Activated naive CD4-positive, alpha-beta T cell treated with anti-CD3 and anti-CD28 coated beads, Interleukin-2, amount 50 U/mL, for 16 hours (primary cell): ENCODE measurements around the gene MAEA.

Source experiments
- DNase-seq: peaks from one replicate; pipeline ENCODE4 v3.0.0-alpha.2; 2020

Gene MAEA

GRCh38 chr4:1289207-1290164, at the start of gene MAEA:
Gene MAEA (plus strand): TSS chr4:1289891. CDS start chr4:1289914, 23 bp downstream.
- peak; percentile 98 for DNase-seq

- no peak for DNase-seq
These were observed 49.8 kb upstream of the MAEA start for GRCh38 chr4:1239950-1240307.

DNA sequence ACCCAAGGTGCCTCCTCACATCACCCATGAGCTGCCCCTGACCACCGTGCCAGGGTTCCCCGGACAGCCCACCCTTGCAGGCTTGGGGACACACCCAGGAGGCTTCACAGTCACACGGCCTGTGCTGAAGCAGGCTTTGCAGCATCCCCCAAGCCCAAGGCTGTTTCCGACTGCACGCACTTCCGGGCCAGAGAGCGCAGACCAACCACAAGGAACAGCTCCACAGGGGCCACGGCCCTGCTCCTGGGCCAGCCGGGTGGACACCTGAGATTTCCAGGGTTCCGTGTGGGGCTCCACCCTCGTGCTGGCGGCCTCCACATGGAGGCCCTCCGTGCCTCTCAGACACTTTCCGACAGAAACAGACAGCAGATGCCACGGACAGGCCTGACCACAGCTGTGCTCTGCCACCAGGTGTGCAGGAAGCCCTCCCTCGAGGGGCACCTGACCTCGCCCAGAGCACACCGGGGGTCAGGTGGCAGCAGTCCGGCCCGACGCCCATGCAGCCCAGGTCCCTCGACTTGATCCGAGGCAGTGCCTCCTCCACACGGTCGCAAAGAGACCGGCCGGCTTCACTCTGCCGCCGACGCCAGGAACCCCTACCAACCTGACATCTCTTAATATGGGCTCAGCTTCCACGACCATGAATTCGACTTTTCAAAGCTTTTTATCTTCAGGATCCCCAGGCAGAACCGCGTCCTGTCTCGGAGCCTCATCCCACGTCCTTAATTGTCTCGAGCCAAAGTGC, 48.8 kb upstream of the MAEA start:
- DNase-seq, result no peak

DNA sequence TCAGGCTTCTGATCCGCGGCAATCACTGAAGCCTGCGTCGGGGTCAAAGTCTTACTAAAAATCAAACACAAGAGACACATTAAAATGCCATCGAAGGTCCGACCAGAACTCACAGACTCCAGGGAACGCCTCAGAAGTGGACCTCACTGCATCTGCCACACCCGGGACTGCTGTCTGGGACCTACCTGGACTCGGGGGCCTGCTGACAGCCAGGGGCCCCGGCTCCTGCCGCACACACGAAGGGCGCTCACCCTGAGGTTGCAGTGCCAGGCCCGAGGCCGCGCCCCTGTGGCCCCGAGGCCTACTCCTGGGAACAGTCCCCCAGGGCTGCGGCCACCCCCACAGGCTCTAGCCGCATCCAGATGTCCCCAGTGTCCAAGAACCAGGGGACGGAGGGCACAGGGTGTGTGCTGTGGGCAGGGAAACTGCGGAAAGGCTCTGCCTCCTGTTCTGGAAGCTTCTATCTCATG, 48.2 kb upstream of the MAEA start:
- no peak for DNase-seq

DNA sequence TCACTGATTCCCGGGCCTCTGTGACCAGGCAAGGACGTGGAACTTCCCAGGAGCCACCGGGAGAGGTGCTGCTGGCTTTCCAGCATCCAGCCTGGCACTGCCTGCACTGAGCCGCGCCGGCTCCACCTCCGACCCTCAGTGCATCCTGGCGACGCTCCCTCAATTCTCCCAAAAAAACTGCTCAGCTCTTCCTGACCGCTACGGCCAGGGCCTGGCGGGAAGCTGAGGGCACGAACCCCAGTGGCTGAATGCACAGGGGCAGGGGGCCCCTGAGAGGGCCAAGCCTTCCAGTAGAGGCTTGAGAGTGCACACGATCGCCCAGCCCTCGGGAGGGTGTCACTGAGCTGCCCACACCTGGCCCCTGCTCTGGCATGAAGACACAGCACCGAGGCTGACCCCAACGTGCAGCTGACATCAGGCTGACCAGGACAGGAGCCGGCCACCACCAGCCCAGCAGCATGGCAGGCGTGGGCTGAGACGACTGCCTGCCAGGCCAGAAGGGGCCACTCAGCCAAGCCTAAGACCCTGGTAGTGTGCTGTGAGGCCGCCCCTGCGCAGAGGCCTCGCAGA, 47.7 kb upstream of the MAEA start:
- DNase-seq, result no peak

GRCh38 chr4:1242506-1243450, 46.9 kb upstream of the MAEA start:
- no peak for DNase-seq

DNA sequence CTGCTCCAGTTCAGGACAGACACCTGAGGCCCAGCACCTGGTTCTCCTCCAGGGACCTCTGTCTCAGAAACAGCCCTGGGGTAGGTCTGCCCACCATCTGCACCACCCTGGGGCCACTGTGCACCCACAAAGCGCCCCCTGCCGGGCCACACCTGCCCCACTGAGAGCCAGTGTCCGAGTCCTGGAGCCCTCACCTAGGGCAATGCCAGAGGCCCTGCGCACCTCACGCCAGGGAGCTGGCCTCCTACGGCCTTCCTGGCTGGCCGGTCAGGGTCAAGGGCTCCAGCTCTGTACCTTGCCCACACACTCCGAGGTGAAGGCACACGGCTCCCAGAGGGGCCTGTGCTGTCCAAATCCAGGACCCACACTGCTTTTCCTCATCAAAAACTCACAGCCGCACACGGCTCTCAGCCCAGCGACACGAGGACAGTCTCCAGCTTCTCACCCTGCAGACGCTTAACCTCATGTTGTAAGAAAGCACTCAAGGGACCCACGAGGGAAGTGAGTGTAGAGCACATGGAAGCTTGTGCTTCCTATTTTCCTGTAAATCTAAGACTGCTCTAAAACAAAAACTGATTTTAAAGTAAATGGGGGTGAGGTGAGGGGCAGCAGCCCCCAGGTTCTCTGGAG, 46.1 kb upstream of the MAEA start:
- DNase-seq, result no peak

DNA sequence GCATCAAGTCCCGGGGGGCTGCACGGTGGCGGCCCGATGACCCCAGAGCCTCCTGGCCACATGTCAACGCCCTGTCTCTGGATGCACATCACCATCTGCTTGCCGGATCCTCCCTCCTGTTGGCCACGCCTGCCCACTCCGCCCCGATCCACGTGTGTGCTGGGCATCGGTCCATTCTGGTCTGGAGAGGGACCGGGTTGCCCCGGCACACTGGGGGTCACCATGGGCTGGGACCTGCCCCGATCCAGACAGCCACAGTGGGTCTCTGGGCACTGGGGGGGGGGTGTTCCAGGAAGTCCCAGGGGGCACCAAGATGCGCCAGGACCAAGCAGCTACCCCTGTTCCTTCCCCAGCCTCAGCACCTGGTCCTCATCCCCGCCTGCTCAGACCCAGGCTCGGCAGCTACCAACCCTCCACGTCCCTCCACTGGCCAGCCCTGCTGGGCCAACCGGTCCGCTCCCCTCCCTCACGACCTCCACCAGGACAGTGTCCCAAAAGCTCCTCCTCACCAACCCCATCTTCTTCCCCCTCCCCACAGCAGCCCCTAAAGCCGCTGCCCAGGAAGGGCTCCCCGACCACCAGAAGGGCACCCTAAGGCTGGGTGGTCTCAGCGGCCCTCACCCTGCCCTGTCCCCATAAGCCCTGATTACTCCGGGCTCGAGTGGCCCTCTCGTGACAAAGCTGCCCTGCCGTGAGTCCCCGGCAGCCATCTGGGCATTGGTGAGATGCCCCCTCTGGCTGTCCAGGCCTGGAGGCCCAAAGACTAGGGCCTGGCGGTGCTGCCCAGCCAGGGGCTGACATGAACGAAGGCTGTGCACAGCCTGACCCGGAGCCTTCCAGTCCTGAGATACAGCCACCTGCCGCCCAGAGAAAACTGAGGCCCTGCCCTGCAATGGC, 45.4 kb upstream of the MAEA start:
- no peak for DNase-seq

DNA sequence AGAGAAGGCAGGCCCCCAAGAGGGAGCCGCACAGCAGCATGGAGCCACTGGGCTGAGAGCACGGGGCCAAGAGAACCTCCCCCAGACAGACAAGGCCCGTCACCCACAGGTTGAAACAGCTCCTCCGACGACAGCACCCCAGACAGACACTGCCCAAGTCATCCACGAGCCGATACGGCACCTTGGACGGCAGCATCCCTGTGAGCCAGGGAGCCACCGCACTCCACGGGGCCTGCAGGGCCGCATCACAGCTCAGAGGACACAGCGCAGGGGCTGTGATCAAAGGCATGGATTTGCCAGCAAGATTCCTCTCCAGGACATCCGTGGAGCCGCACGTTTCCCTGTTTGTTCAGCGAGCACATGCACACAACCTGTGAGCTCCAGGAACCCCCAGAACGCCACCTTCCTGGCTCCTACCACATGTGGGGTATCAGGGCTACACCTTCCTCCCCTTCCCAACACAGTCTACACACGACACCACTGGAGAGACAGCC, 44.7 kb upstream of the MAEA start:
- DNase-seq, result no peak

DNA sequence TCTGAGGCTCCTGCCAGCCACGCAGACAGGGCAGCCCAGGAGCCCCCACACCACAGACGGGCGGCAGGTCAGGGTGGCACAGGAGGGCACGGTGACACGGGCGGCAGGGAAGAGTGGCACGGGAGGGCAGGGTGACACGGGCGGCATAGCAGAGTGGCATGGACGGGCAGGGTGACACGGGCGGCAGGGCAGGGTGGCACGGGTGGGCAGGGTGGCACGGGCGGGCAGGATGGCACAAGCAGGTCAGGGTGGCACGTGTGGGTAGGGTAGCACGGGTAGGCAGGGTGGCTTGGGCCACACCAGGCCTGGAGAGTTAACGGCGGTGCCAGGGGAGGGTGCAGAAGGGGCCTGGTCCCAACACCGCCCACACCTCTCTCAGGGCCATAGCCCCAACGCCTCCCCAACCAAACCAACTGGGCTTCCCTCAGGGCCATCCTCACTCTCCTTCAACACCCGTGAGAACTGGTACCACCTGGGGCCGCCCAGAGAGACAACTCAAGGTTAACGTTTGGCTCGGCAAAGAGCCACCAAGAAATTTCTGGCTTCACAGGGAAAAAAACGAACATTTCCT, 44.1 kb upstream of the MAEA start:
- no peak for DNase-seq

- DNase-seq, result no peak
These were observed 43.4 kb upstream of the MAEA start for GRCh38 chr4:1246111-1246881.

DNA sequence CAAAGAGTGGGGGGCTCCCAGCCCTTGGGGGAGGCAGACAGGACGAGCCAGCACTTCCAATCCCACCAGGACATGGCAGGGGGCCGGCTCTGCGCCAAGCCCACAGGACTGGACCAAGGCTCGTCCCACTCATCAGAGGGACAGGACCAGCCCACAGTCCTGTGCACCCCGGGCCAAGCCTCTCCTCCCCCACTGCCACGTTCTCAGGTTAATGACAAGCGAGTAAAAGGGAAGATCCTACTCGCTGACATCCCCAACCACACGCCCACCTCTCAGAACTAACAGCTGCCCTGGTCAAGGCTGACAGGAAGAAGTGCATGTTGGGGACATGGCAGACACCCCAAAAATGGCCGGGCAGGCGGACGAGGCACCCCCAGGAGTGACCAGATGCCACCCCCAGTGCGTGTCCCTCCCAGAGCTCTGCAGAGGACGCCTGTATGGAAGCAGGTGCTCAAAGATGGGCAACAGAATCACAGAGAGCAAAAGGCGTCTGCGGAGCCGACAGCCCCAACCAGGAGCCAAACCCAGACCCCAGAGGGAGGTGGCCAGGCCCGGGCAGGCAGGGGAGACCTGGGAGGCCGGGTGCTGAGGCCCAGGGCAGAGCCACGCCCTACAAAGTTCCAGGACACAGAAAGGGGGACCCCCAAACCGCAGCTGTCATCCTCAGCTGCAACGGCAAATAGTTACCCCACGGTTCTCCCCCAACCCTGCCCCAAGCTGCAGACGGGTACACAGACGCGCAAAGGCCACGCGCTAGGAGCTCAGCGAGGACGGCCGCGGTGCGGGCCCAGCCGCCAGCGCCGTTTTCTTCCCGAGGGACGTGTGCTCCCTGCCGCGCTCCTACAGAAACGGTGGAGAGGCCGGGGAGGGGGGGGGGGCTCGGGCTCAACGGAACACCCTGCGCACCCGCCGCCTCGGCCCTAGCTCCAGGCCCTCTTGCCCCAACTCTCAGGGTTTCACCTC, 42.5 kb upstream of the MAEA start:
- peak; percentile 33 for DNase-seq

- DNase-seq, result no peak
These were observed 41.8 kb upstream of the MAEA start for GRCh38 chr4:1247864-1248244.

DNA sequence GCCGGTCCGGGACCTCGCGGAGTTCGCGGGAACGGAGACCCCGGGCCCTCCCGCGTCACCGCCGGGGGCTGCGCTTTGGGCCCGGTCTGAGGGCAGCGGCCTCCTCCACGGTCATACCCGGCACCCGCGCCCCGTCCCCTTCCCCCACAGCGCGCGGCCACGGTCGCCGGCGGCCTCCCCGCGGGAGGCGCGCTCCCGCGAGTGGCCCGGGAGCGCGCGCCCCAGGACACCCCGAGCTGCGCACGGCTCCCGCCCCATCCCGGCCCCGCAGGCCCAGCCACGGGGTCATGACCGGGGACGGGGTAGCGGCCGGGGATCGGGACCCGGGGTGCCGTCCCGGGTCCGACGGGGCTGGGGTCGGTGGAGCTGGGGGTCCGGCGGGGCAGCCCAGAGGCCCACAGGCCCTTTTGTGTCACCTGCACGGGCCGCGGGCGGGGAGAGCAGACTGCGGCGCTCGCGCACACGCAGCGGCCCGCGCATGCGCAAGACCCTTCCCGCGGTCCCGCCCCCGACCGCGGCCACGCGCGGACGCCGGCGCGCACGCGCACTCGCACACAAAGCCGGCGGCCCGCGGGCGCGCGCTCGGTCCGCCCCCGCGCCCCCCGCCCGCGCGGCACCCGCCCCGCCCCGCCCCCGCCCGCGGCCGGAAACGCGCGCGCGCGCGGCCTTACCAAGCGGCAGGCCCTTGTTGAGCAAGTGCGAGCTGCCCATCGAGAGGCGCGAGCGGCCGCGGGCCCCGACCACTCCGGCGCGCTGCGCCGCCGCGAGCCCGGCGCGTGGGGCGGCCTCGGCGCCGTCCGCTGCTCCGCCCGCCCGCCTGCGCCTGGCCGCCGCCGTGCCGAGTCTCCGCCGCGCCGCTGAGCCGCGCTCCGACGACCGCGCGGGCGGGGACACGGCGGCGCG, 41.2 kb upstream of the MAEA start, which contains the start of gene CTBP1:
TSS of gene CTBP1 (minus strand) at position 886 of the 903 bp plus-strand sequence. CDS start 7,799 bp downstream, outside the sequence.
- peak; percentile 82 for DNase-seq

GRCh38 chr4:1249148-1249730, 40.5 kb upstream of the MAEA start:
- peak; percentile 89 for DNase-seq

- DNase-seq, result peak; percentile 56
These were observed 39.8 kb upstream of the MAEA start for GRCh38 chr4:1249731-1250526.
